ENCODE results near the gene SLC12A6.

DNA sequence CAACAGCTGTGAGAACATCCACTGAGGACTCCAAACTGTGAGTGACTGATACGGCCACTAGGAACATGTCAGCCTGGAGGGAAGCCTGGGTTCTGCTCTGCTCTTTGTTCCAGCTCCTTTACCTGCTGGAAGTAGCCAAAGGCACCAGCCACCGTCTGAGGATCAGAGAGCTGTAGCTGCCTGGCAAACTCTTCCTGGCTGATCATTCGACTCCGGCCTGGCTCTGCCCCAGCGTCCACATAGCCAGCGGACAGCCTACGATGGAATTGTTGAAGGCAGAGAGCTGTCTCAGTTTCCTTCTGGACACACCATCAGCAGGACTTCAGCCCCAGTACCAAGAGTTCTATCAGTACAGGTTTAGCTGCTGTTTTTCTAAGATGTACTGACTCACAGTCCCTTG lies 23.7 kb upstream of the SLC12A6 start:
- no peak for TF ChIP-seq RFX5 (IDR thresholded peaks at IDR 0.05; ENCODE audit: low read depth, low read length)
- TF ChIP-seq, protein P1, sequence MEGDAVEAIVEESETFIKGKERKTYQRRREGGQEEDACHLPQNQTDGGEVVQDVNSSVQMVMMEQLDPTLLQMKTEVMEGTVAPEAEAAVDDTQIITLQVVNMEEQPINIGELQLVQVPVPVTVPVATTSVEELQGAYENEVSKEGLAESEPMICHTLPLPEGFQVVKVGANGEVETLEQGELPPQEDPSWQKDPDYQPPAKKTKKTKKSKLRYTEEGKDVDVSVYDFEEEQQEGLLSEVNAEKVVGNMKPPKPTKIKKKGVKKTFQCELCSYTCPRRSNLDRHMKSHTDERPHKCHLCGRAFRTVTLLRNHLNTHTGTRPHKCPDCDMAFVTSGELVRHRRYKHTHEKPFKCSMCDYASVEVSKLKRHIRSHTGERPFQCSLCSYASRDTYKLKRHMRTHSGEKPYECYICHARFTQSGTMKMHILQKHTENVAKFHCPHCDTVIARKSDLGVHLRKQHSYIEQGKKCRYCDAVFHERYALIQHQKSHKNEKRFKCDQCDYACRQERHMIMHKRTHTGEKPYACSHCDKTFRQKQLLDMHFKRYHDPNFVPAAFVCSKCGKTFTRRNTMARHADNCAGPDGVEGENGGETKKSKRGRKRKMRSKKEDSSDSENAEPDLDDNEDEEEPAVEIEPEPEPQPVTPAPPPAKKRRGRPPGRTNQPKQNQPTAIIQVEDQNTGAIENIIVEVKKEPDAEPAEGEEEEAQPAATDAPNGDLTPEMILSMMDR (CRISPR knock-in tag; IDR thresholded peaks at IDR 0.05) = no peak
- TF ChIP-seq ZNF121 (CRISPR knock-in tag; IDR thresholded peaks at IDR 0.05) = no peak
- TF ChIP-seq ZNF335 (CRISPR knock-in tag; IDR thresholded peaks at IDR 0.05) = no peak
- TF ChIP-seq ZNF782 (CRISPR knock-in tag; IDR thresholded peaks at IDR 0.05; ENCODE audit: borderline replicate concordance) = no peak
- TF ChIP-seq CREB1 (IDR thresholded peaks at IDR 0.05) = no peak
- no peak for TF ChIP-seq CREB1 (CRISPR knock-in tag; IDR thresholded peaks at IDR 0.05)
- TF ChIP-seq, protein P2, sequence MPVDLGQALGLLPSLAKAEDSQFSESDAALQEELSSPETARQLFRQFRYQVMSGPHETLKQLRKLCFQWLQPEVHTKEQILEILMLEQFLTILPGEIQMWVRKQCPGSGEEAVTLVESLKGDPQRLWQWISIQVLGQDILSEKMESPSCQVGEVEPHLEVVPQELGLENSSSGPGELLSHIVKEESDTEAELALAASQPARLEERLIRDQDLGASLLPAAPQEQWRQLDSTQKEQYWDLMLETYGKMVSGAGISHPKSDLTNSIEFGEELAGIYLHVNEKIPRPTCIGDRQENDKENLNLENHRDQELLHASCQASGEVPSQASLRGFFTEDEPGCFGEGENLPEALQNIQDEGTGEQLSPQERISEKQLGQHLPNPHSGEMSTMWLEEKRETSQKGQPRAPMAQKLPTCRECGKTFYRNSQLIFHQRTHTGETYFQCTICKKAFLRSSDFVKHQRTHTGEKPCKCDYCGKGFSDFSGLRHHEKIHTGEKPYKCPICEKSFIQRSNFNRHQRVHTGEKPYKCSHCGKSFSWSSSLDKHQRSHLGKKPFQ (CRISPR knock-in tag; IDR thresholded peaks at IDR 0.05; ENCODE audit: insufficient replicate concordance) = no peak
- TF ChIP-seq, protein P3, sequence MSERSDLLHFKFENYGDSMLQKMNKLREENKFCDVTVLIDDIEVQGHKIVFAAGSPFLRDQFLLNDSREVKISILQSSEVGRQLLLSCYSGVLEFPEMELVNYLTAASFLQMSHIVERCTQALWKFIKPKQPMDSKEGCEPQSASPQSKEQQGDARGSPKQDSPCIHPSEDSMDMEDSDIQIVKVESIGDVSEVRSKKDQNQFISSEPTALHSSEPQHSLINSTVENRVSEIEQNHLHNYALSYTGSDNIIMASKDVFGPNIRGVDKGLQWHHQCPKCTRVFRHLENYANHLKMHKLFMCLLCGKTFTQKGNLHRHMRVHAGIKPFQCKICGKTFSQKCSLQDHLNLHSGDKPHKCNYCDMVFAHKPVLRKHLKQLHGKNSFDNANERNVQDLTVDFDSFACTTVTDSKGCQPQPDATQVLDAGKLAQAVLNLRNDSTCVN (CRISPR knock-in tag; IDR thresholded peaks at IDR 0.05; ENCODE audit: borderline replicate concordance) = no peak
- TF ChIP-seq, protein P4, sequence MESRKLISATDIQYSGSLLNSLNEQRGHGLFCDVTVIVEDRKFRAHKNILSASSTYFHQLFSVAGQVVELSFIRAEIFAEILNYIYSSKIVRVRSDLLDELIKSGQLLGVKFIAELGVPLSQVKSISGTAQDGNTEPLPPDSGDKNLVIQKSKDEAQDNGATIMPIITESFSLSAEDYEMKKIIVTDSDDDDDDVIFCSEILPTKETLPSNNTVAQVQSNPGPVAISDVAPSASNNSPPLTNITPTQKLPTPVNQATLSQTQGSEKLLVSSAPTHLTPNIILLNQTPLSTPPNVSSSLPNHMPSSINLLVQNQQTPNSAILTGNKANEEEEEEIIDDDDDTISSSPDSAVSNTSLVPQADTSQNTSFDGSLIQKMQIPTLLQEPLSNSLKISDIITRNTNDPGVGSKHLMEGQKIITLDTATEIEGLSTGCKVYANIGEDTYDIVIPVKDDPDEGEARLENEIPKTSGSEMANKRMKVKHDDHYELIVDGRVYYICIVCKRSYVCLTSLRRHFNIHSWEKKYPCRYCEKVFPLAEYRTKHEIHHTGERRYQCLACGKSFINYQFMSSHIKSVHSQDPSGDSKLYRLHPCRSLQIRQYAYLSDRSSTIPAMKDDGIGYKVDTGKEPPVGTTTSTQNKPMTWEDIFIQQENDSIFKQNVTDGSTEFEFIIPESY (CRISPR knock-in tag; IDR thresholded peaks at IDR 0.05) = no peak
- TF ChIP-seq SMAD1 (CRISPR knock-in tag; IDR thresholded peaks at IDR 0.05; ENCODE audit: borderline replicate concordance, low read depth) = no peak
- TF ChIP-seq, protein P5, sequence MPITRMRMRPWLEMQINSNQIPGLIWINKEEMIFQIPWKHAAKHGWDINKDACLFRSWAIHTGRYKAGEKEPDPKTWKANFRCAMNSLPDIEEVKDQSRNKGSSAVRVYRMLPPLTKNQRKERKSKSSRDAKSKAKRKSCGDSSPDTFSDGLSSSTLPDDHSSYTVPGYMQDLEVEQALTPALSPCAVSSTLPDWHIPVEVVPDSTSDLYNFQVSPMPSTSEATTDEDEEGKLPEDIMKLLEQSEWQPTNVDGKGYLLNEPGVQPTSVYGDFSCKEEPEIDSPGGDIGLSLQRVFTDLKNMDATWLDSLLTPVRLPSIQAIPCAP (CRISPR knock-in tag; IDR thresholded peaks at IDR 0.05; ENCODE audit: low read depth) = no peak
- TF ChIP-seq MTA3 (CRISPR knock-in tag; IDR thresholded peaks at IDR 0.05) = no peak
- TF ChIP-seq KLF6 (CRISPR knock-in tag; IDR thresholded peaks at IDR 0.05) = no peak
- no peak for TF ChIP-seq ZNF792 (CRISPR knock-in tag; IDR thresholded peaks at IDR 0.05)

Data from HepG2 (cell line).